GM19238 (cell line): ENCODE measurements around the gene HPF1.
"Not testable (repeated sequence)": the region's sequence is repeated elsewhere in the genome, so short reads cannot be mapped to it uniquely, and the experiment has no call there.

Source experiments
- DNase-seq: peaks from one replicate; pipeline ENCODE4 v3.0.0; 2011; ENCODE audit warnings: low spot score; ENCODE audit not compliant: insufficient read length

The HPF1 gene

DNA sequence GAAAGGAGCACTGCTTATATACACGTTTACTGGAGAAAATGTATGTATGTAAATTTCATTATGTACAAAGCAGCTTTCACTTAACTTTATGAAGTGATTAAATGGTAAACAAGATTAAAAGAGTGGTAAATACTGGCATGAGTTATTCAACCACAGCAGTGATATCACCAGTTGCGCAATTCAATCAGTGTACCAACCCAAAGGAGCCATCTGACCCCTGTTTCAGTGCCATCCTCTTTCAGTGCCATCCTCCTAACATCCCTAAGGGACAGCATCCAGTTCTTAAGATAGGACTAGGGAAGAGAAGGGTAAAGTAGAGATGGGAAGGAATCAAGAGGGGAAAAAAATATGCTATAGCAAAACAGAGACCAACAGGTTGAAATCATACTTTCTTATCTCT lies 16.2 kb downstream of the HPF1 start:
- no peak for DNase-seq

- DNase-seq = not testable (repeated sequence)
These were observed 19.1 kb downstream of the HPF1 start for GRCh38 chr4:169738604-169739003.

- no peak for DNase-seq
These were observed 27.2 kb downstream of the HPF1 start for GRCh38 chr4:169730564-169730963.

DNA sequence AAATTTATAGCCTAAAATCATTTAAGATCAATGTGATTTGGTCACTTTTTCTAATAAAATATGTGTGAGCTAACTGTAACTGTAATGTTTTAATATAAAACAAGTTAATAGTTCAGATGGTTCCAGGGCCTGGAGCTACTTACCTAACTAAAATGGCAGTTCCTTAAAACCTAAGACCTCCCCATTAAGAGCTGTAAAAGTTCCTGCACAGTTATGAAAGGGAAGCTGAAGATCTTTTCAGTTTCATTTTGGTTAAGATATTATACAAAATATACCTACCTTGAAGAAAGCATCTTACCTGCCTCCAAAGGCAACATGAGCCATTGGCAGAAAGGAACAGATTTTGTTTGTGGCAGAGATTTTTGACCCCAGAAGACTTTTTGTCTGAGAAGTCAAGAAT lies 30.1 kb downstream of the HPF1 start:
- DNase-seq = no peak

- no peak for DNase-seq
These were observed 33.5 kb downstream of the HPF1 start for GRCh38 chr4:169724260-169724659.

GRCh38 chr4:169723207-169723965 lies 34.4 kb downstream of the HPF1 start:
- DNase-seq = no peak

DNA sequence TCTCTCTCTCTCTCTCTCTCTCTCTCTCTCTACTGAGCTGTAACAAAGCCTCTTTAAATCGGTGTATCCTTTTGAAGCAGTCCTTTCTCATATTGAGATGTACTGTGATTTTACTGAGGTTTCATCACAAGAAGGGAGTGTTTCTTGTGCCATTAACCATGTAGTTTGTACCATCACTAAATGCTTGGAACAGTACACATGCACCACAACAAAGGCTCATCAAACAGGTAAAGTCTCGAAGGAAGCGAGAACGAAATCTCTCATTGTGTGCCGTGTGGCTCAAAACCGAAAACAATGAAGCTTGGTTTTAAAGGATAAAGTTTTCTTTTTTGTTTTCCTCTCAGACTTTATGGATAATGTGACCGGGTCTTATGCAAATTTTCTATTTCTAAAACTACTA lies 37.2 kb downstream of the HPF1 start:
- no peak for DNase-seq

GRCh38 chr4:169716677-169717076 lies 41.1 kb downstream of the HPF1 start:
- DNase-seq = no peak

- no peak for DNase-seq
These were observed 41.9 kb downstream of the HPF1 start for GRCh38 chr4:169715826-169716225.

GRCh38 chr4:169707958-169708643 lies 49.6 kb downstream of the HPF1 start:
- no peak for DNase-seq

DNA sequence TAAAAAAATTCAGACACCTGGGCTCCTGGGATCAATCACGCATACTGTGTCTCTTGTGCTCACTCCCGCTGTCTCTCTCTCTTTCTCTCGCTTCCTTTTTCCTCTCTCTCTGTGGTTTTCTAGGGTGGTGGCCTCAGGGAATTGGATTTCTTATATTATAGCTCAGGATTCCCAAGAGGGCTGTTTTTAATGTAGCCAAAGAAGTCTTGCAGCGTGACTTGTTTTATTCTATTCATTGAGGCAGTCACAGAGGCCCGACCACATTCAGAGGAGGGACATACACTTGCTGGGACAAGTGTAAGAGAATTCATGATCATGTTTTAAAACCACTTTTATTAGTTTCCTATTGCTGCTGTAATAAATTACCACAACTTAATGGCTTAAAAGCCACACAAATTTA lies 59.4 kb downstream of the HPF1 start:
- no peak for DNase-seq

- no peak for DNase-seq
These were observed 67.0 kb downstream of the HPF1 start for GRCh38 chr4:169690787-169691186.

DNA sequence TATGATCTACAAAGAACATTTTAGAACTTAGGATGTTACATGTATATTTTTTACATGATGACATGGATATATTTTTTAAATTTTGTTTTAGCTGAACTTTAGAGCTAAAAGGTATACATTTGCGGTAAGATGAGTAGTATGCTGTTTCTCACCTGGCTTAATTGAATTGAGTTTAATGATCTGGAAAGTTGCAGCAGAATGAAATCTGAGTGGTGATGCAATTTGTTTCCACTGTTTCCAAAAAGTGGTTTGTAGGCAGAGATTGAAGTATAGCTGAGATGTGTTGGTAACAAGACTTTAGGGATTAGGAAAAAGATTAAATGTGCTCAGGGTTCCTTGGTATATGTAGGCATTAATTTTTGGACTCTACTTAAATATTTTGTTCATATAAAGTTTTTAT lies 68.1 kb downstream of the HPF1 start:
- no peak for DNase-seq

GRCh38 chr4:169682372-169683047 lies 75.2 kb downstream of the HPF1 start:
- DNase-seq = no peak
